ENCODE measurements around the gene MTA1. TPM values are rescaled to one million over a fixed set of nuclear protein-coding genes. Genes with fewer than 3 reads are reported as not detected.

Gene MTA1
- total and polyA plus RNA-seq, 4 donors: 3.7 to 28.1 (median 21.0) TPM

GRCh38 chr14:105448706-105449111 lies 29.1 kb downstream of the MTA1 start:
- H3K9ac ChIP-seq (ENCODE audit: low read depth in 1 of 2, low read length in 2 of 2): no peak overlapping the region

GRCh38 chr14:105449276-105450122 lies 29.9 kb downstream of the MTA1 start:
- Histone ChIP-seq H3K36me3 (ENCODE audit: control insufficient read depth in 4 of 4, insufficient read depth in 3 of 4, low read depth in 1 of 4, low read length in 3 of 4) (peaks cover 0 to 20% (median 3%) of the 10 kb centered on the region in 4 donors), H3K27me3 (ENCODE audit: control insufficient read depth in 4 of 4, insufficient read depth in 4 of 4, low read length in 3 of 4) (no peaks in the 10 kb centered on the region), H3K4me3 (ENCODE audit: low read depth in 1 of 3, low read length in 3 of 3) (no peak overlapping the region), H3K27ac (ENCODE audit: low read depth in 1 of 2, low read length in 2 of 2) (no peak overlapping the region), H3K9ac (ENCODE audit: low read depth in 1 of 2, low read length in 2 of 2) (no peak overlapping the region), H3K9me3 (ENCODE audit: control insufficient read depth in 4 of 4, low read length in 3 of 4) (no peaks in the 10 kb centered on the region), H3K4me1 (ENCODE audit: control insufficient read depth in 4 of 4, insufficient read depth in 4 of 4, low read length in 3 of 4) (no peaks in the 10 kb centered on the region)
- TF ChIP-seq RAD21 (IDR thresholded peaks at IDR 0.05): no peak
- TF ChIP-seq ATF3 (IDR thresholded peaks at IDR 0.05): no peak
- TF ChIP-seq HNF4A (conservative IDR thresholded peaks at IDR 0.05): no peak
- WGBS: 95% methylated on average over 47 of the region's 47 CpGs
- no peak for DNase-seq (ENCODE audit: low spot score)

More at GRCh38 chr14:105448706-105449111, 29.1 kb downstream of the MTA1 start:
- WGBS: 54% methylated on average over 16 of the region's 16 CpGs
- TF ChIP-seq EGR1 (IDR thresholded peaks at IDR 0.05; ENCODE audit: low read depth in 2 of 2) (no peak), RAD21 (IDR thresholded peaks at IDR 0.05) (peak; percentile 69 to 87), SP1 (IDR thresholded peaks at IDR 0.05) (no peak), CTCF (IDR thresholded peaks at IDR 0.05; ENCODE audit: low read depth, low read length, missing input control) (peak; percentile 76), GABPA (IDR thresholded peaks at IDR 0.05 in 1 of 2, conservative IDR thresholded peaks at IDR 0.05 in 1 of 2) (no peak), JUND (IDR thresholded peaks at IDR 0.05) (no peak)
- DNase-seq (ENCODE audit: low spot score): peak; percentile 69
- no peak overlapping the region for H3K4me3 ChIP-seq (ENCODE audit: low read depth in 1 of 3, low read length in 3 of 3)
- no peaks in the 10 kb centered on the region for H3K9me3 ChIP-seq (ENCODE audit: control insufficient read depth in 4 of 4, low read length in 3 of 4)
- H3K27me3 ChIP-seq (ENCODE audit: control insufficient read depth in 4 of 4, insufficient read depth in 4 of 4, low read length in 3 of 4): no peaks in the 10 kb centered on the region
- no peak overlapping the region for H3K27ac ChIP-seq (ENCODE audit: low read depth in 1 of 2, low read length in 2 of 2)
- H3K4me1 ChIP-seq (ENCODE audit: control insufficient read depth in 4 of 4, insufficient read depth in 4 of 4, low read length in 3 of 4): no peaks in the 10 kb centered on the region
- H3K36me3 ChIP-seq (ENCODE audit: control insufficient read depth in 4 of 4, insufficient read depth in 3 of 4, low read depth in 1 of 4, low read length in 3 of 4): peaks cover 0 to 16% (median 2%) of the 10 kb centered on the region in 4 donors

GRCh38 chr14:105450123-105450505 lies 30.5 kb downstream of the MTA1 start:
- peaks cover 0 to 22% (median 3%) of the 10 kb centered on the region in 4 donors for H3K36me3 ChIP-seq (ENCODE audit: control insufficient read depth in 4 of 4, insufficient read depth in 3 of 4, low read depth in 1 of 4, low read length in 3 of 4)
- no peaks in the 10 kb centered on the region for H3K27me3 ChIP-seq (ENCODE audit: control insufficient read depth in 4 of 4, insufficient read depth in 4 of 4, low read length in 3 of 4)
- TF ChIP-seq FOXA1 (IDR thresholded peaks at IDR 0.05): no peak
- TF ChIP-seq JUND (IDR thresholded peaks at IDR 0.05): no peak
- no peak for TF ChIP-seq YY1 (IDR thresholded peaks at IDR 0.05)
- TF ChIP-seq CTCF (IDR thresholded peaks at IDR 0.05; ENCODE audit: low read depth, low read length, missing input control): no peak
- TF ChIP-seq GABPA (IDR thresholded peaks at IDR 0.05 in 1 of 2, conservative IDR thresholded peaks at IDR 0.05 in 1 of 2): no peak
- no peak for TF ChIP-seq FOXA2 (IDR thresholded peaks at IDR 0.05)
- TF ChIP-seq NR2F2 (IDR thresholded peaks at IDR 0.05): no peak
- TF ChIP-seq HNF4A (conservative IDR thresholded peaks at IDR 0.05): no peak
- no peak for TF ChIP-seq MAX (IDR thresholded peaks at IDR 0.05)
- no peak for TF ChIP-seq HNF4G (IDR thresholded peaks at IDR 0.05)
- no peak overlapping the region for H3K27ac ChIP-seq (ENCODE audit: low read depth in 1 of 2, low read length in 2 of 2)
- no peaks in the 10 kb centered on the region for H3K9me3 ChIP-seq (ENCODE audit: control insufficient read depth in 4 of 4, low read length in 3 of 4)
- 93% methylated on average over 22 of the region's 22 CpGs for WGBS
- H3K4me3 ChIP-seq (ENCODE audit: low read depth in 1 of 3, low read length in 3 of 3): no peak overlapping the region
- DNase-seq (ENCODE audit: low spot score): no peak
- no peak overlapping the region for H3K9ac ChIP-seq (ENCODE audit: low read depth in 1 of 2, low read length in 2 of 2)
- H3K4me1 ChIP-seq (ENCODE audit: control insufficient read depth in 4 of 4, insufficient read depth in 4 of 4, low read length in 3 of 4): no peaks in the 10 kb centered on the region
